Stimulated activated CD8-positive, alpha-beta memory T cell treated with anti-CD3 and anti-CD28 coated beads, Interleukin-4, amount 100 ng/mL, for 24 hours (primary cell): ENCODE measurements around the gene GPRC5B.

ENCODE experiments used
- DNase-seq: peaks from one replicate; pipeline ENCODE4 v3.0.0-alpha.2; 2020; ENCODE audit warnings: low read depth

The GPRC5B gene

GRCh38 chr16:19896951-19897350 is 12.3 kb upstream of the GPRC5B start:
- no peak for DNase-seq

GRCh38 chr16:19894586-19894985 is 9.9 kb upstream of the GPRC5B start:
- no peak for DNase-seq

- no peak for DNase-seq
These were observed 8.3 kb upstream of the GPRC5B start for GRCh38 chr16:19892902-19893301.

- DNase-seq, result no peak
These were observed 6.3 kb upstream of the GPRC5B start for GRCh38 chr16:19890901-19891300.

- no peak for DNase-seq
These were observed 4.2 kb upstream of the GPRC5B start for GRCh38 chr16:19888834-19889233.

GRCh38 chr16:19886073-19886941 is 1.7 kb upstream of the GPRC5B start:
- peak; percentile 70 for DNase-seq

- no peak for DNase-seq
These were observed 914 bp upstream of the GPRC5B start for GRCh38 chr16:19885451-19886072.

- DNase-seq, result no peak
These were observed 622 bp downstream of the GPRC5B start for GRCh38 chr16:19883966-19884485.

GRCh38 chr16:19883296-19883965 is 1.2 kb downstream of the GPRC5B start:
- no peak for DNase-seq

- no peak for DNase-seq
These were observed 2.0 kb downstream of the GPRC5B start for GRCh38 chr16:19882646-19883045.

- no peak for DNase-seq
These were observed 2.5 kb downstream of the GPRC5B start for GRCh38 chr16:19882186-19882585.

GRCh38 chr16:19881783-19882182 is 2.9 kb downstream of the GPRC5B start:
- no peak for DNase-seq

GRCh38 chr16:19881028-19881427 is 3.6 kb downstream of the GPRC5B start:
- DNase-seq, result no peak

- DNase-seq, result no peak
These were observed 5.3 kb downstream of the GPRC5B start for GRCh38 chr16:19879241-19879792.

- no peak for DNase-seq
These were observed 5.9 kb downstream of the GPRC5B start for GRCh38 chr16:19878757-19879156.

- DNase-seq, result no peak
These were observed 8.1 kb downstream of the GPRC5B start for GRCh38 chr16:19876501-19877059.

GRCh38 chr16:19875900-19876299 is 8.7 kb downstream of the GPRC5B start:
- no peak for DNase-seq

- no peak for DNase-seq
These were observed 9.6 kb downstream of the GPRC5B start for GRCh38 chr16:19874851-19875546.

GRCh38 chr16:19874026-19874425 is 10.6 kb downstream of the GPRC5B start:
- no peak for DNase-seq

GRCh38 chr16:19872935-19873334 is 11.7 kb downstream of the GPRC5B start:
- no peak for DNase-seq

GRCh38 chr16:19872179-19872863 is 12.3 kb downstream of the GPRC5B start:
- DNase-seq, result no peak
